ENCODE data around the gene BAZ2B.
A peak's percentile ranks its signal among the peaks of the same experiment; 100 is the strongest.

DNA sequence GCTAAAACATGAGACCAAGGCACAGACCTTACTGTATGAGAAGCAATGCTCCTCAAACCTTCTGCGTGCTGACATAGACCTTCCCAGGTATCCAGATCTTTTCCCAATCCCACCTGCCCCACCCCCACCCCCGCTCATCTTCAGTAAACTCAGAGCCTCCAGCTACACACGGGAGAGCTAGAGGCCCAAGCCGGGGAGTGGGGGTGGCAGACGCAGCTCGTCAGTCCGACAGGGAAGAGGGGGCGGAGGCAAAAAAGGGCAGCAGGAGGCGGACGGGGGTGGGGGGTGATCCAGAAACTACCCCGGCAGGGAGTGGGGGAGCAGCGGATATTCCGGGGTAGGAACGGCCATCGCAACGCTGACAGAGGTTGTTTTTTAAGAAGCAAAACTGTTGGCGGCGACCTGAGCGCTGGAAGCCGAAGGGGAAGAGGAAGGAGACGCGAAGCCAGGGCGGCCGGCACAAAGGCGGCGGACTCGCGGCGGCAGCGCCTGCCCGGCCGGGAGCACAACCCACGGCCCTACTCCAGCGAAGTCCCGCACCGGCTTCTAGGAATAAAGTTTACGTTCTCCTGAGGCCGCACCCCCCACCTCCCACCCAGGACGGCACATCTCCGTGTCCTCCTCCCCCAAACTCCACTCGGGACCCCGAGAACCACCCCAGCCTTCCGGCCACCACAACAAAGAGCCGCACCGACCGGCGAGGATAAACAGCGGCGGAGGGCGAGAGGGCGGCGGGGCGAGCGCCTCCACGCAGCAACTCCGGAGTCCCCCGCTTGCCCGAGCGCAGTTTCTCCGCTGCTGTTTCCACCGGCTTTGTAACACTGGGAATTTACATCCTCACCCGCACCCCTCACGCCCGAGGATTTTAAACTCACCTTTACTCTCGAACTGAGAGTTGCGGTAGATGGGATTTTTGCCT lies 722 bp downstream of the BAZ2B start:
- TF ChIP-seq, protein P1, sequence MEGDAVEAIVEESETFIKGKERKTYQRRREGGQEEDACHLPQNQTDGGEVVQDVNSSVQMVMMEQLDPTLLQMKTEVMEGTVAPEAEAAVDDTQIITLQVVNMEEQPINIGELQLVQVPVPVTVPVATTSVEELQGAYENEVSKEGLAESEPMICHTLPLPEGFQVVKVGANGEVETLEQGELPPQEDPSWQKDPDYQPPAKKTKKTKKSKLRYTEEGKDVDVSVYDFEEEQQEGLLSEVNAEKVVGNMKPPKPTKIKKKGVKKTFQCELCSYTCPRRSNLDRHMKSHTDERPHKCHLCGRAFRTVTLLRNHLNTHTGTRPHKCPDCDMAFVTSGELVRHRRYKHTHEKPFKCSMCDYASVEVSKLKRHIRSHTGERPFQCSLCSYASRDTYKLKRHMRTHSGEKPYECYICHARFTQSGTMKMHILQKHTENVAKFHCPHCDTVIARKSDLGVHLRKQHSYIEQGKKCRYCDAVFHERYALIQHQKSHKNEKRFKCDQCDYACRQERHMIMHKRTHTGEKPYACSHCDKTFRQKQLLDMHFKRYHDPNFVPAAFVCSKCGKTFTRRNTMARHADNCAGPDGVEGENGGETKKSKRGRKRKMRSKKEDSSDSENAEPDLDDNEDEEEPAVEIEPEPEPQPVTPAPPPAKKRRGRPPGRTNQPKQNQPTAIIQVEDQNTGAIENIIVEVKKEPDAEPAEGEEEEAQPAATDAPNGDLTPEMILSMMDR (IDR thresholded peaks at IDR 0.05): no peak
- peak; percentile 64 for TF ChIP-seq POLR2A (IDR thresholded peaks at IDR 0.05)
